Measurements from ENCODE around the gene ACAT1.
A peak's percentile ranks its signal among the peaks of the same experiment; 100 is the strongest.

GRCh38 chr11:108121274-108122155, at the start of gene ACAT1:
- TF ChIP-seq POLR2A (IDR thresholded peaks at IDR 0.05; ENCODE audit: low read length) (peak; percentile 97), GATA1 (IDR thresholded peaks at IDR 0.05; ENCODE audit: low read depth, low read length) (no peak)

All from erythroblast (primary cell).